D721Med (cell line): ENCODE results near the gene IGSF3.

ENCODE experiments used
- DNase-seq: peaks from one replicate; pipeline ENCODE4 v3.0.0; 2011; ENCODE audit warnings: low spot score; ENCODE audit not compliant: insufficient read length
- FAIRE-seq: peaks from 2 replicates; lab custom pipeline; 2011; peaks lifted over from hg19 to GRCh38; lab: Jason Lieb, UNC
- CTCF ChIP-seq: IDR thresholded peaks from 2 replicates; pipeline ENCODE4 v1.5.1; 2012; ENCODE audit warnings: mild to moderate bottlenecking, control low read depth; ENCODE audit not compliant: insufficient read depth; ENCODE audit errors: missing control alignments

Gene IGSF3

GRCh38 chr1:116698244-116698595, 30.7 kb upstream of the IGSF3 start:
- TF ChIP-seq CTCF, result no peak
- no peak for FAIRE-seq
- no peak for DNase-seq

GRCh38 chr1:116697548-116698243, 30.2 kb upstream of the IGSF3 start:
- TF ChIP-seq CTCF, result no peak
- no peak for DNase-seq
- no peak for FAIRE-seq

GRCh38 chr1:116694524-116694923, 27.0 kb upstream of the IGSF3 start:
- no peak for DNase-seq
- TF ChIP-seq CTCF, result no peak
- no peak for FAIRE-seq

- FAIRE-seq, result no peak
- no peak for TF ChIP-seq CTCF
- no peak for DNase-seq
These were observed 26.4 kb upstream of the IGSF3 start for GRCh38 chr1:116693759-116694480.

GRCh38 chr1:116692879-116693278, 25.3 kb upstream of the IGSF3 start:
- DNase-seq (no peak), FAIRE-seq (no peak)
- TF ChIP-seq CTCF, result no peak

GRCh38 chr1:116690849-116691406, 23.4 kb upstream of the IGSF3 start:
- DNase-seq (no peak), FAIRE-seq (no peak)

More at GRCh38 chr1:116690849-116691406, 23.4 kb upstream of the IGSF3 start:
- TF ChIP-seq CTCF, result no peak
